K562 (cell line): Measurements from ENCODE around the gene SPATS1. TPM values are rescaled to one million over a fixed set of nuclear protein-coding genes. Genes with fewer than 3 reads are reported as not detected.

Source experiments
- ATAC-seq: fragments of 200-7000 bp; cut with Tn5 transposase; 3 replicates; pipeline ENCODE4 v1.9.1; 2020; ENCODE audit warnings: moderate library complexity
- BruUV-seq: library from RNA; stranded (reverse); fragments of 400-500 nt; replicated peaks from 2 replicates; lab custom pipeline; 2021; lab: Mats Ljungman, UMichigan
- CTCF ChIA-PET: fragments of 300-600 bp; formaldehyde crosslinking; extraction: SDS; loops from one replicate; lab custom pipeline; 2021; ENCODE audit warnings: low intra/inter-chr PET ratio; lab: Yijun Ruan, JAX
- POLR2A ChIA-PET: fragments of 300-600, 350-650 bp; sonication (Branson Sonifier 250); formaldehyde crosslinking; extraction: SDS; loops from one replicate; lab custom pipeline; 2021; ENCODE audit warnings: antibody characterized with exemption, inconsistent platforms; lab: Yijun Ruan, JAX
- DNase-seq, 4 experiments: peaks; one replicate each; pipeline versions ENCODE4 v3.0.0 to v3.0.0-alpha.2; 2011 to 2018; ENCODE audit warnings: low spot score in 3 of 4, mixed read lengths in 3 of 4; ENCODE audit errors: extremely low read depth in 1 of 4
- FAIRE-seq: peaks from 2 replicates; lab custom pipeline; 2011; peaks lifted over from hg19 to GRCh38; lab: Jason Lieb, UNC
- H2AFZ ChIP-seq: 2 replicates; pipeline ENCODE4 v1.6.0; 2011; ENCODE audit warnings: low read depth, low read length, control low read depth, inconsistent platforms
- H3K27ac ChIP-seq: fragments of 200-600 bp; 3 replicates; pipeline ENCODE4 v1.8.0; 2011; ENCODE audit warnings: low read depth, mild to moderate bottlenecking, control low read depth, inconsistent platforms, low read length, moderate library complexity, mixed read lengths; ENCODE audit errors: extremely low read depth
- H3K27me3 ChIP-seq, 2 experiments: fragments of 300-600 bp in 1 of 2; 2 replicates in 1 of 2; 3 replicates in 1 of 2; pipeline versions ENCODE4 v1.6.0 to v1.8.0; 2011; ENCODE audit warnings: inconsistent platforms in 2 of 2, low read length in 2 of 2, mild to moderate bottlenecking in 1 of 2, mixed read lengths in 1 of 2, moderate library complexity in 1 of 2; ENCODE audit not compliant: control insufficient read depth in 2 of 2, insufficient read depth in 2 of 2
- H3K36me3 ChIP-seq: fragments of 300-600 bp; 3 replicates; pipeline ENCODE4 v1.8.0; 2011; ENCODE audit warnings: mild to moderate bottlenecking, low read length, inconsistent platforms; ENCODE audit not compliant: control insufficient read depth, insufficient read depth
- H3K4me1 ChIP-seq, 2 experiments: fragments of 200-600 bp in 1 of 2; replicated peaks in 1 of 2; 2 replicates in 1 of 2; 3 replicates in 1 of 2; pipeline versions ENCODE4 v1.5.1 to v1.8.0; 2011; ENCODE audit warnings: inconsistent platforms in 2 of 2, low read length in 2 of 2, mild to moderate bottlenecking in 1 of 2, mixed read lengths in 1 of 2, moderate library complexity in 1 of 2; ENCODE audit not compliant: control insufficient read depth in 2 of 2, insufficient read depth in 2 of 2
- H3K4me2 ChIP-seq: 2 replicates; pipeline ENCODE4 v1.6.1; 2011; ENCODE audit warnings: low read length, control low read depth, inconsistent platforms, mixed read lengths; ENCODE audit not compliant: insufficient read depth
- H3K4me3 ChIP-seq: fragments of 200-600 bp; sonication (generic), shearing (Covaris generic); 2 replicates; pipeline ENCODE4 v1.5.1; 2016; ENCODE audit warnings: control low read depth, inconsistent platforms
- H3K79me2 ChIP-seq: fragments of 200-600 bp; 3 replicates; pipeline ENCODE4 v1.8.0; 2011; ENCODE audit warnings: low read length, inconsistent platforms; ENCODE audit not compliant: control insufficient read depth, insufficient read depth
- H3K9ac ChIP-seq, 2 experiments: 2 replicates each; pipeline versions ENCODE4 v1.6.0 to v1.6.1; 2011; ENCODE audit warnings: low read depth in 2 of 2, low read length in 2 of 2, control low read depth in 1 of 2, inconsistent platforms in 1 of 2, mild to moderate bottlenecking in 1 of 2, mixed read lengths in 1 of 2; ENCODE audit not compliant: insufficient read depth in 1 of 2
- H3K9me1 ChIP-seq: one replicate; pipeline ENCODE4 v1.6.0; 2011; ENCODE audit warnings: inconsistent platforms, mild to moderate bottlenecking, low read length, moderate library complexity; ENCODE audit not compliant: control insufficient read depth, insufficient read depth
- H3K9me3 ChIP-seq: replicated peaks from 2 replicates; pipeline ENCODE4 v1.5.1; 2011; ENCODE audit warnings: low read depth, low read length, inconsistent platforms; ENCODE audit not compliant: control insufficient read depth, insufficient read depth
- H4K20me1 ChIP-seq: replicated peaks from 2 replicates; pipeline ENCODE4 v1.6.1; 2011; ENCODE audit warnings: low read length, inconsistent platforms, mixed read lengths; ENCODE audit not compliant: control insufficient read depth, insufficient read depth
- CBFA2T2 ChIP-seq: fragments of 450-650 bp; conservative IDR thresholded peaks from 2 replicates; pipeline ENCODE4 v1.6.1; 2017; ENCODE audit warnings: mild to moderate bottlenecking
- CLOCK ChIP-seq: fragments of 250-450 bp; sonication (Bioruptor Pico); IDR thresholded peaks from 2 replicates; pipeline ENCODE4 v1.4.0; 2020; ENCODE audit warnings: mild to moderate bottlenecking, moderate library complexity, borderline replicate concordance
- HLTF ChIP-seq: fragments of 450-650 bp; IDR thresholded peaks from 2 replicates; pipeline ENCODE4 v1.6.1; 2016
- MIER1 ChIP-seq: fragments of 450-650 bp; IDR thresholded peaks from 2 replicates; pipeline ENCODE4 v1.6.1; 2016; ENCODE audit warnings: antibody characterized with exemption, mild to moderate bottlenecking, low read depth
- NR4A1 ChIP-seq, 2 experiments: fragments of 250-450 bp in 1 of 2; fragments of 450-650 bp in 1 of 2; sonication (Bioruptor Pico) in 1 of 2; IDR thresholded peaks; 2 replicates each; pipeline versions ENCODE4 v1.4.0 to v1.6.1; 2016 to 2020; ENCODE audit warnings: mild to moderate bottlenecking in 2 of 2, missing compliant biosample characterization in 1 of 2, missing genetic modification characterization in 1 of 2, moderate library complexity in 1 of 2
- POLR2A ChIP-seq: fragments of 450-650 bp; conservative IDR thresholded peaks from 2 replicates; pipeline ENCODE4 v1.6.1; 2016
- SMARCC2 ChIP-seq: fragments of 450-650 bp; IDR thresholded peaks from 2 replicates; pipeline ENCODE4 v1.6.1; 2017; ENCODE audit warnings: antibody characterized with exemption, moderate library complexity, mild to moderate bottlenecking, low read depth
- TEAD2 ChIP-seq: fragments of 450-650 bp; IDR thresholded peaks from 2 replicates; pipeline ENCODE4 v1.6.1; 2016; ENCODE audit warnings: missing genetic modification characterization, control low read depth, missing compliant biosample characterization
- TFAM ChIP-seq: fragments of 250-450 bp; sonication (Bioruptor Pico); conservative IDR thresholded peaks from 2 replicates; pipeline ENCODE4 v1.5.0; 2021; ENCODE audit warnings: mild to moderate bottlenecking, moderate library complexity
- TFAP4 ChIP-seq: sonication (generic); formaldehyde crosslinking; IDR thresholded peaks from 2 replicates; pipeline ENCODE4 v1.8.0; 2022; ENCODE audit warnings: missing genetic modification reagents, mild to moderate bottlenecking, moderate library complexity, borderline replicate concordance
- ZNF586 ChIP-seq: fragments of 450-650 bp; formaldehyde crosslinking; conservative IDR thresholded peaks from 2 replicates; pipeline ENCODE4 v1.4.0; 2020; ENCODE audit warnings: mild to moderate bottlenecking, moderate library complexity
- ZNF766 ChIP-seq: fragments of 200-800 bp; sonication (Bioruptor generic); conservative IDR thresholded peaks from 2 replicates; pipeline ENCODE4 v1.6.1; 2016; ENCODE audit warnings: missing genetic modification characterization, missing compliant biosample characterization
- ZNF785 ChIP-seq: fragments of 250-450 bp; sonication (Bioruptor Pico); IDR thresholded peaks from 2 replicates; pipeline ENCODE4 v1.4.0; 2020; ENCODE audit warnings: mild to moderate bottlenecking
- WGBS: fragments of 100-300 bp; shearing (Covaris generic); methylation state at CpG from one replicate; pipeline ENCODE4 v1.1.6; 2016; ENCODE audit warnings: low coverage, mixed read lengths; ENCODE audit not compliant: insufficient coverage; ENCODE audit errors: missing lambda C conversion rate; 5-methylcytosine and 5-hydroxymethylcytosine counted together
- in situ Hi-C: fragments of 300-500 bp; cut with MboI; formaldehyde crosslinking; loops from 4 replicates; pipeline ENCODE4 v1.15.0; 2018; ENCODE audit warnings: inconsistent platforms, mixed read lengths
- intact Hi-C: fragments of 100-400 bp; cut with micrococcal nuclease; formaldehyde crosslinking; loops from 2 replicates; pipeline ENCODE4 v1.14.2; 2022
- polyA plus RNA-seq, 8 experiments: library from polyadenylated mRNA; depleted of rRNA in 4 of 8; stranded (reverse) in 5 of 8; unstranded in 3 of 8; fragments of >200 nt; fragmentation: Nextera tagmentation in 2 of 8; fragmentation: Illumina TruSeq in 1 of 8; extraction: Ambion mirVana in 2 of 8; extraction: Trizol in 1 of 8; gene quantifications; 2 replicates each; pipeline versions ENCODE4 v1.2.1 to v1.2.3, GENCODE V29; 2011 to 2014; ENCODE audit warnings: inconsistent platforms in 1 of 8, missing spikeins in 1 of 8
- total RNA-seq, 7 experiments: library from RNA; depleted of rRNA in 6 of 7; stranded (reverse); fragments of >200 nt in 6 of 7; fragmentation: Illumina TruSeq in 2 of 7; extraction: Trizol in 2 of 7; gene quantifications; 2 replicates each; pipeline versions ENCODE4 v1.2.1 to v1.2.3, GENCODE V29; 2011 to 2021; ENCODE audit warnings: low replicate concordance in 1 of 7

The SPATS1 gene
- total and polyA plus RNA-seq, 9 of the 15 experiments (the other 6 are each of a cell fraction or from before 2014, with no cell fraction given), result not detected

- no peak overlapping the region for H3K27ac ChIP-seq
- DNase-seq (no peak), ATAC-seq (no peak)
- H4K20me1 ChIP-seq, result no peaks in the 10 kb centered on the region
- CTCF ChIA-PET, result no interaction called here
- H3K9me1 ChIP-seq, result no peaks in the 10 kb centered on the region
- H3K9ac ChIP-seq, result no peak overlapping the region
- POLR2A ChIA-PET, result no interaction called here
- in situ Hi-C loops, result no loop called here
- no peak overlapping the region for H3K4me3 ChIP-seq
- peaks cover 51 to 57% of the 10 kb centered on the region in 2 experiments for H3K27me3 ChIP-seq
- H3K36me3 ChIP-seq, result no peaks in the 10 kb centered on the region
- H3K79me2 ChIP-seq, result no peaks in the 10 kb centered on the region
- H2AFZ ChIP-seq, result no peak overlapping the region
- no peak overlapping the region for H3K4me2 ChIP-seq
- TF ChIP-seq HLTF (no peak), ZNF586 (CRISPR knock-in tag) (no peak), MIER1 (no peak), CBFA2T2 (no peak), TEAD2 (no peak), TFAP4 (CRISPR knock-in tag) (no peak), POLR2A (no peak), ZNF785 (no peak), SMARCC2 (no peak), NR4A1 (CRISPR knock-in tag; IDR thresholded peaks at IDR 0.05) (no peak), NR4A1 (tag; IDR thresholded peaks at IDR 0.05) (no peak), TFAM (CRISPR knock-in tag) (no peak), ZNF766 (CRISPR knock-in tag) (no peak), CLOCK (CRISPR knock-in tag) (no peak)
- TF ChIP-seq, all 486 proteins: peak for 0
- no TSS peak for BruUV-seq
- WGBS, result 0% methylated on average over 2 of the region's 2 CpGs
- FAIRE-seq, result no peak
- no peaks in the 10 kb centered on the region for H3K4me1 ChIP-seq
- intact Hi-C loops, result no loop called here
- no peaks in the 10 kb centered on the region for H3K9me3 ChIP-seq
Measured at GRCh38 chr6:44327760-44328159, 14.7 kb upstream of the SPATS1 start.
